GM12878 (cell line): ENCODE results near the gene DGKB. TPM values are rescaled to one million over a fixed set of nuclear protein-coding genes. Genes with fewer than 3 reads are reported as not detected.

Experiments
- ATAC-seq: fragments of 200-7000 bp; cut with Tn5 transposase; 3 replicates; pipeline ENCODE4 v1.9.1; 2020; ENCODE audit warnings: mild to moderate bottlenecking, moderate library complexity
- BruUV-seq: library from RNA; stranded (reverse); fragments of 400-500 nt; replicated peaks from 2 replicates; lab custom pipeline; 2021; lab: Mats Ljungman, UMichigan
- CTCF ChIA-PET: fragments of 300-600 bp; sonication (Branson Sonifier 250); formaldehyde crosslinking; extraction: SDS; loops from one replicate; lab custom pipeline; 2021; ENCODE audit warnings: inconsistent platforms; lab: Yijun Ruan, JAX
- POLR2A ChIA-PET: fragments of 350-600 bp; formaldehyde crosslinking; extraction: SDS; loops from one replicate; lab custom pipeline; 2021; ENCODE audit warnings: inconsistent platforms; lab: Charles Lee
- RAD21 ChIA-PET: fragments of 300-600 bp; sonication (Branson Sonifier 250); formaldehyde crosslinking; loops from one replicate; lab custom pipeline; 2023; ENCODE audit warnings: antibody characterized with exemption; ENCODE audit not compliant: unreplicated experiment; lab: Charles Lee
- SMC1A ChIA-PET: fragments of 300-600 bp; sonication (Branson Sonifier 250); formaldehyde crosslinking; loops from one replicate; lab custom pipeline; 2023; ENCODE audit not compliant: unreplicated experiment, uncharacterized antibody; lab: Charles Lee
- DNase-seq: peaks from one replicate; pipeline ENCODE4 v3.0.0-alpha.2; 2011; ENCODE audit warnings: low read depth, low spot score
- FAIRE-seq: peaks from 3 replicates; lab custom pipeline; 2011; peaks lifted over from hg19 to GRCh38; lab: Jason Lieb, UNC
- H2AFZ ChIP-seq: 2 replicates; pipeline ENCODE4 v1.6.0; 2011; ENCODE audit warnings: low read depth, low read length, control low read depth; ENCODE audit not compliant: control insufficient read depth
- H3K27ac ChIP-seq: 2 replicates; pipeline ENCODE4 v1.5.1; 2011; ENCODE audit warnings: control low read depth; ENCODE audit not compliant: control insufficient read depth, insufficient read depth
- H3K27me3 ChIP-seq, 2 experiments: replicated peaks in 1 of 2; 2 replicates each; pipeline versions ENCODE4 v1.6.0 to v1.6.1; 2011; ENCODE audit warnings: low read length in 1 of 2; ENCODE audit not compliant: control insufficient read depth in 2 of 2, insufficient read depth in 2 of 2
- H3K36me3 ChIP-seq, 2 experiments: 2 replicates each; pipeline ENCODE4 v1.5.1; 2011; ENCODE audit warnings: low read length in 1 of 2; ENCODE audit not compliant: control insufficient read depth in 2 of 2, insufficient read depth in 2 of 2
- H3K4me1 ChIP-seq: 2 replicates; pipeline ENCODE4 v1.6.1; 2011; ENCODE audit warnings: mild to moderate bottlenecking, low read length, moderate library complexity, mixed read lengths; ENCODE audit not compliant: control insufficient read depth, insufficient read depth
- H3K4me2 ChIP-seq: 2 replicates; pipeline ENCODE4 v1.6.0; 2011; ENCODE audit warnings: control low read depth; ENCODE audit not compliant: control insufficient read depth, insufficient read depth
- H3K4me3 ChIP-seq: fragments of 200-600 bp; sonication (generic); 2 replicates; pipeline ENCODE4 v1.5.1; 2016
- H3K79me2 ChIP-seq: 2 replicates; pipeline ENCODE4 v1.6.0; 2011; ENCODE audit warnings: low read length; ENCODE audit not compliant: control insufficient read depth, insufficient read depth
- H3K9ac ChIP-seq: 2 replicates; pipeline ENCODE4 v1.8.0; 2011; ENCODE audit warnings: low read length, control low read depth, mixed read lengths; ENCODE audit not compliant: control insufficient read depth, insufficient read depth
- H3K9me3 ChIP-seq: replicated peaks from 3 replicates; pipeline ENCODE4 v1.5.1; 2011; ENCODE audit warnings: mild to moderate bottlenecking, low read length; ENCODE audit not compliant: control insufficient read depth, insufficient read depth
- H4K20me1 ChIP-seq: 2 replicates; pipeline ENCODE4 v1.6.0; 2011; ENCODE audit not compliant: control insufficient read depth, insufficient read depth
- ATF7 ChIP-seq: fragments of 450-650 bp; IDR thresholded peaks from 2 replicates; pipeline ENCODE4 v1.6.1; 2016; ENCODE audit warnings: low read depth, mild to moderate bottlenecking
- BCL11A ChIP-seq: IDR thresholded peaks from 2 replicates; pipeline ENCODE4 v1.6.1; 2011; ENCODE audit warnings: low read depth, low read length
- CREB1 ChIP-seq: IDR thresholded peaks from 2 replicates; pipeline ENCODE4 v1.6.1; 2012; ENCODE audit warnings: low read depth, mild to moderate bottlenecking, inconsistent platforms
- DPF2 ChIP-seq: fragments of 450-650 bp; IDR thresholded peaks from 2 replicates; pipeline ENCODE4 v1.6.1; 2017; ENCODE audit warnings: mild to moderate bottlenecking
- ELK1 ChIP-seq: IDR thresholded peaks from 2 replicates; pipeline ENCODE4 v1.6.1; 2012; ENCODE audit warnings: low read depth, low read length, improper control_type of control experiment
- FOXM1 ChIP-seq: IDR thresholded peaks from 2 replicates; pipeline ENCODE4 v1.6.1; 2012; ENCODE audit warnings: low read depth, mild to moderate bottlenecking, inconsistent platforms, low read length, moderate library complexity
- HCFC1 ChIP-seq: fragments of 150-350 bp; IDR thresholded peaks from 2 replicates; pipeline ENCODE4 v1.6.1; 2014; ENCODE audit warnings: low read length
- NR2F1 ChIP-seq: fragments of 450-650 bp; conservative IDR thresholded peaks from 2 replicates; pipeline ENCODE4 v1.6.1; 2017; ENCODE audit warnings: mild to moderate bottlenecking
- POLR2AphosphoS5 ChIP-seq: IDR thresholded peaks from 2 replicates; pipeline ENCODE4 v1.6.1; 2011; ENCODE audit warnings: mild to moderate bottlenecking, low read length, inconsistent platforms
- RCOR1 ChIP-seq: conservative IDR thresholded peaks from 2 replicates; pipeline ENCODE4 v1.6.1; 2012; ENCODE audit warnings: low read depth, low read length, improper control_type of control experiment
- SMAD1 ChIP-seq: fragments of 450-650 bp; IDR thresholded peaks from 2 replicates; pipeline ENCODE4 v1.6.1; 2018; ENCODE audit warnings: mild to moderate bottlenecking, low read depth; ENCODE audit not compliant: partially characterized antibody
- STAT3 ChIP-seq: IDR thresholded peaks from 2 replicates; pipeline ENCODE4 v1.6.1; 2011; ENCODE audit warnings: low read depth, low read length, improper control_type of control experiment
- SUPT20H ChIP-seq: IDR thresholded peaks from 2 replicates; pipeline ENCODE4 v1.6.1; 2011; ENCODE audit warnings: low read depth, mild to moderate bottlenecking, low read length, moderate library complexity, borderline replicate concordance; ENCODE audit not compliant: control insufficient read depth
- ZNF24 ChIP-seq: fragments of 450-650 bp; IDR thresholded peaks from 2 replicates; pipeline ENCODE4 v1.6.1; 2017; ENCODE audit warnings: antibody characterized with exemption, mild to moderate bottlenecking
- ZSCAN29 ChIP-seq: fragments of 450-650 bp; IDR thresholded peaks from 2 replicates; pipeline ENCODE4 v1.6.1; 2017; ENCODE audit warnings: mild to moderate bottlenecking, moderate library complexity
- WGBS: methylation state at CpG from one replicate; pipeline ENCODE4 v1.1.6; 2016; ENCODE audit warnings: low lambda C conversion rate; ENCODE audit not compliant: insufficient replicate concordance, insufficient coverage; ENCODE audit errors: missing lambda C conversion rate; 5-methylcytosine and 5-hydroxymethylcytosine counted together
- in situ Hi-C: fragments of 300-500 bp; cut with MboI; formaldehyde crosslinking; loops from 9 replicates; pipeline ENCODE4 v1.14.3; 2018; ENCODE audit warnings: mixed read lengths
- intact Hi-C: fragments of 100-400 bp; cut with micrococcal nuclease; formaldehyde crosslinking; loops from one replicate; pipeline ENCODE4 v1.14.2; 2022; ENCODE audit not compliant: unreplicated experiment
- polyA plus RNA-seq, 11 experiments: library from polyadenylated mRNA; depleted of rRNA in 4 of 11; unstranded in 6 of 11; stranded (reverse) in 5 of 11; fragments of >200 nt; fragmentation: Nextera tagmentation in 4 of 11; fragmentation: Illumina TruSeq in 1 of 11; extraction: Ambion mirVana in 4 of 11; extraction: Trizol in 1 of 11; gene quantifications; 1 replicate in 1 of 11; 2 replicates in 10 of 11; pipeline versions ENCODE4 v1.2.1 to v1.2.3, GENCODE V29; 2011 to 2016; ENCODE audit warnings: inconsistent platforms in 2 of 11, missing spikeins in 2 of 11, low read depth in 1 of 11
- total RNA-seq, 4 experiments: library from RNA; depleted of rRNA in 3 of 4; stranded (reverse); fragments of >200 nt in 3 of 4; fragmentation: Illumina TruSeq in 1 of 4; extraction: Trizol in 1 of 4; gene quantifications; 2 replicates each; pipeline versions ENCODE4 v1.2.1 to v1.2.3, GENCODE V29; 2013 to 2021
- TF ChIP-seq, protein P1 (sequence below): fragments of 450-650 bp; IDR thresholded peaks from 2 replicates; pipeline ENCODE4 v1.6.1; 2017; ENCODE audit warnings: borderline replicate concordance
- TF ChIP-seq, protein P2 (sequence below): IDR thresholded peaks from 2 replicates; pipeline ENCODE4 v1.6.1; 2012; ENCODE audit warnings: low read length, inconsistent platforms

Gene DGKB
- total and polyA plus RNA-seq, 10 of the 15 experiments (the other 5 are each of a cell fraction or from before 2014, with no cell fraction given): 0.02 to 0.10 (median 0.04) TPM; not detected in 6

DNA sequence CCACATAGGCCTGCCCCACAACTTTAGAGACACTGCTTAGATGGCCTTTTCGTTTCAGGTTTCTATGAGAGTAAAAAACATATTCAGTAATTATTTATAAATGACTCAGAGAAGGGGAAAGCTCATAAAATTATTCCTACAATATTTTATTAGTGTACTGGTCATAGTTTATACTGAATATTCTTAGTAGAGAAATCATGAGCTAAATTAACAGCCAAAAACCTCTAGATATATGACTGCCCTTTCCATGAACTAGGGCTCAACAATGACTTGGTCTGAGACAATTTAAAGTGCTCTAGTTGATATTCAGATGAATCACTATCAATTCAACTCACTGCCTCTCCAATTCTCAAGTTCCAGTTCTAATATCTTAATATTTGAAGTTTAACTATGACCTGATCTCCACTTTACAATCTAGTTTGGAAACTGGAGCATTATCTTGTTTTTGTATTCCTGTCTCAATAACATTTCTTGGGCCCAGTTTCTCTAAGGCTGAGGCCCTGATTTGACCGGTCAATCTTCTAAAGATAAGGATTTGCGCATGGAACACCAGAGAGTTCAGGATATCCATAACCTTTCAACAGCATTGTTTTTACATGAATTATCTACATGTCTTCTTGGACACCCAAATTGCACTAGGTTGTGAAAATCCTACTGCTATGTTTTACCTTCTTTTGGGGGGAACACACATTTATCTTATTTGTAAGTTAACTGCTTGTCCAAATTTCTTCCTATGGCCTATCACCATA is 141.6 kb downstream of the DGKB start:
- H3K9me3 ChIP-seq: no peaks in the 10 kb centered on the region
- H3K4me2 ChIP-seq: no peak overlapping the region
- ATAC-seq (no peak), FAIRE-seq (no peak)
- no peaks in the 10 kb centered on the region for H4K20me1 ChIP-seq
- no TSS peak for BruUV-seq
- no peak overlapping the region for H2AFZ ChIP-seq
- H3K9ac ChIP-seq: no peak overlapping the region
- H3K4me3 ChIP-seq: no peak overlapping the region
- H3K36me3 ChIP-seq: no peaks in the 10 kb centered on the region
- SMC1A ChIA-PET: interaction anchor here (0.9 kb wide), 1 partner anchor 43 kb away, joined by 4 read pairs; no protein-coding TSS in a partner anchor
- CTCF ChIA-PET: no interaction called here
- POLR2A ChIA-PET: no interaction called here
- in situ Hi-C loops: no loop called here
- H3K79me2 ChIP-seq: no peaks in the 10 kb centered on the region
- no peak for TF ChIP-seq NR2F1
- TF ChIP-seq HCFC1: no peak
- TF ChIP-seq SUPT20H: no peak
- no peak for TF ChIP-seq DPF2
- no peak for TF ChIP-seq ZSCAN29
- no peak for TF ChIP-seq SMAD1
- TF ChIP-seq FOXM1: no peak
- TF ChIP-seq ELK1: no peak
- no peak for TF ChIP-seq POLR2AphosphoS5
- no peak for TF ChIP-seq STAT3
- TF ChIP-seq, protein P1, sequence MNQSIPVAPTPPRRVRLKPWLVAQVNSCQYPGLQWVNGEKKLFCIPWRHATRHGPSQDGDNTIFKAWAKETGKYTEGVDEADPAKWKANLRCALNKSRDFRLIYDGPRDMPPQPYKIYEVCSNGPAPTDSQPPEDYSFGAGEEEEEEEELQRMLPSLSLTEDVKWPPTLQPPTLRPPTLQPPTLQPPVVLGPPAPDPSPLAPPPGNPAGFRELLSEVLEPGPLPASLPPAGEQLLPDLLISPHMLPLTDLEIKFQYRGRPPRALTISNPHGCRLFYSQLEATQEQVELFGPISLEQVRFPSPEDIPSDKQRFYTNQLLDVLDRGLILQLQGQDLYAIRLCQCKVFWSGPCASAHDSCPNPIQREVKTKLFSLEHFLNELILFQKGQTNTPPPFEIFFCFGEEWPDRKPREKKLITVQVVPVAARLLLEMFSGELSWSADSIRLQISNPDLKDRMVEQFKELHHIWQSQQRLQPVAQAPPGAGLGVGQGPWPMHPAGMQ: no peak
- TF ChIP-seq CREB1: no peak
- no peak for TF ChIP-seq ATF7
- no peak for TF ChIP-seq ZNF24
- TF ChIP-seq RCOR1: no peak
- TF ChIP-seq BCL11A: no peak
- TF ChIP-seq, protein P2, sequence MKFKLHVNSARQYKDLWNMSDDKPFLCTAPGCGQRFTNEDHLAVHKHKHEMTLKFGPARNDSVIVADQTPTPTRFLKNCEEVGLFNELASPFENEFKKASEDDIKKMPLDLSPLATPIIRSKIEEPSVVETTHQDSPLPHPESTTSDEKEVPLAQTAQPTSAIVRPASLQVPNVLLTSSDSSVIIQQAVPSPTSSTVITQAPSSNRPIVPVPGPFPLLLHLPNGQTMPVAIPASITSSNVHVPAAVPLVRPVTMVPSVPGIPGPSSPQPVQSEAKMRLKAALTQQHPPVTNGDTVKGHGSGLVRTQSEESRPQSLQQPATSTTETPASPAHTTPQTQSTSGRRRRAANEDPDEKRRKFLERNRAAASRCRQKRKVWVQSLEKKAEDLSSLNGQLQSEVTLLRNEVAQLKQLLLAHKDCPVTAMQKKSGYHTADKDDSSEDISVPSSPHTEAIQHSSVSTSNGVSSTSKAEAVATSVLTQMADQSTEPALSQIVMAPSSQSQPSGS: no peak
- TF ChIP-seq, all 136 proteins: peak for 0
- DNase-seq: no peak
- WGBS: 55% methylated on average over 3 of the region's 3 CpGs
- H3K4me1 ChIP-seq: no peaks in the 10 kb centered on the region
- H3K27me3 ChIP-seq: no peaks in the 10 kb centered on the region
- no peak overlapping the region for H3K27ac ChIP-seq
- RAD21 ChIA-PET: no interaction called here
- intact Hi-C loops: no loop called here
